ENCODE results near the gene KBTBD4. TPM values are rescaled to one million over a fixed set of nuclear protein-coding genes. Genes with fewer than 3 reads are reported as not detected.

Gene KBTBD4
- total and polyA plus RNA-seq, 2 of the 8 experiments (the other 6 are each of a cell fraction or from before 2014, with no cell fraction given): 12.0 to 19.5 TPM

DNA sequence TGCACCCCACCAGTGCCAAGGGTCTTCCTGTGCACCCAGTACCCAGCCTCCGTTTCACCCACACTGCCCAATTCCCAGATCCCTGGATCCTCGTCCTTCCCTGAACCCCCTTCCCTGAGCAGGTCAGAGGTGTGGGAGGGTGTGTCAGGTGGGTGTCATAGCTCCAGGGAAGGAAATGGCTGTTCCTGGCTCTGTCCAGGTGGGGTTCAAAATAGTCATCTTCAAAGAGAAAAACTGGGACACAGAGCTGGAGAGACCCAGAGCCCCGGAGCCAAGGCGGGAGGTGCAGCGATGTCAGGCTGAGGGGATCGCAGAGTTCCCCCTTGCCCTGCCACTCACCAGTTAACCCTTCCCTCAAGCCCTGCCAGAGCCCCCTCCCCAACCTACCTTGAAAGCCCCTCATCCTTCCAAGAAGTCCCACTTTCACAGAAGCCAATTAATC lies 14.7 kb upstream of the KBTBD4 start:
- Histone ChIP-seq H2BK12ac (ENCODE audit: low read depth, low read length) (peak overlapping the region; percentile 46; the same call in 1 of the 2 replicates), H3K23me2 (ENCODE audit: low read depth, low read length) (peaks cover 2% of the 10 kb centered on the region; the same call in 1 of the 2 replicates), H3K27me3 (replicated peaks in 1 of 4; ENCODE audit: control insufficient read depth in 3 of 4, extremely low read depth in 1 of 4, insufficient read depth in 3 of 4, low read length in 3 of 4) (peaks cover 0 to 32% (median 26%) of the 10 kb centered on the region in 4 experiments; a peak in 6 of 7 replicates), H4K91ac (replicated peaks; ENCODE audit: insufficient read length, low read length) (no peak overlapping the region), H2BK15ac (ENCODE audit: low read length) (no peak overlapping the region), H2BK5ac (ENCODE audit: low read depth, low read length) (no peak overlapping the region), H3K4me2 (ENCODE audit: insufficient read depth in 1 of 2, low read depth in 2 of 2, low read length in 2 of 2) (peak overlapping the region; percentile 66 to 69), H3K4me3 (ENCODE audit: extremely low read depth in 1 of 4, insufficient read depth in 2 of 4, low read depth in 3 of 4, low read length in 4 of 4) (peak overlapping the region; percentile 49 to 94 (median 63)), H2BK20ac (ENCODE audit: low read length) (0 out of 2 replicates have a peak overlapping the region, but pooled peaks have one; percentile 9), H3K18ac (ENCODE audit: extremely low read depth, low read length) (no peak overlapping the region), H3K14ac (ENCODE audit: insufficient read length) (no peak overlapping the region), H3K9me3 (ENCODE audit: insufficient read depth in 2 of 2, low read depth in 1 of 2, low read length in 1 of 2) (no peaks in the 10 kb centered on the region), H3K79me1 (ENCODE audit: low read depth, low read length) (no peaks in the 10 kb centered on the region), H3K4ac (replicated peaks; ENCODE audit: insufficient read length, low read depth, low read length) (no peak overlapping the region), H3K79me2 (ENCODE audit: control insufficient read depth in 1 of 2, insufficient read depth in 2 of 2, low read length in 2 of 2) (no peaks in the 10 kb centered on the region), H4K8ac (ENCODE audit: extremely low read depth, insufficient read depth, low read length) (no peak overlapping the region), H3K23ac (ENCODE audit: insufficient read length) (no peak overlapping the region), H2BK120ac (replicated peaks; ENCODE audit: low read depth, low read length) (no peak overlapping the region), H3K4me1 (replicated peaks in 1 of 4; ENCODE audit: control insufficient read depth in 3 of 4, insufficient read depth in 4 of 4, low read length in 3 of 4) (peaks cover 3 to 8% (median 4%) of the 10 kb centered on the region in 4 experiments; a peak in 6 of 7 replicates), H2AFZ (ENCODE audit: low read length) (peak overlapping the region; percentile 37), H4K20me1 (replicated peaks in 1 of 2; ENCODE audit: control insufficient read depth in 1 of 2, insufficient read depth in 2 of 2, low read length in 2 of 2) (no peaks in the 10 kb centered on the region), H2AK5ac (ENCODE audit: low read depth, low read length) (no peak overlapping the region), H3K27ac (ENCODE audit: low read depth, low read length) (no peak overlapping the region), H3K9ac (replicated peaks in 1 of 4; ENCODE audit: extremely low read depth in 1 of 4, low read depth in 3 of 4, low read length in 3 of 4) (peak overlapping the region in 1 of 4 experiments; percentile 8; a peak in 1 of 7 replicates), H3K36me3 (ENCODE audit: control insufficient read depth in 2 of 4, insufficient read depth in 4 of 4, low read length in 3 of 4) (no peaks in the 10 kb centered on the region), H3K56ac (replicated peaks; ENCODE audit: insufficient read length, low read depth, low read length) (no peak overlapping the region), H4K5ac (ENCODE audit: insufficient read length, low read depth, low read length) (no peak overlapping the region)
- ChIA-PET POLR2A (ENCODE audit: partially characterized antibody) (interaction anchor here (0.6 to 5.1 kb wide), 10 partner anchors 8 to 174 kb away, joined by 3 to 42 read pairs (median 8); partner anchors contain the start of genes FAM180B, KBTBD4, NDUFS3 and PTPMT1), CTCF (ENCODE audit: partially characterized antibody) (interaction anchor here (0.5 to 2.6 kb wide), 4 partner anchors 16 to 259 kb away, joined by 3 to 9 read pairs (median 5); no protein-coding TSS in a partner anchor)
- no peak for FAIRE-seq
- TF ChIP-seq EZH2 (IDR thresholded peaks at IDR 0.05; ENCODE audit: low read depth, low read length, severe bottlenecking) (peak; percentile 38), SUZ12 (IDR thresholded peaks at IDR 0.05; ENCODE audit: low read length) (peak; percentile 42; the same call in 1 of the 2 replicates), NANOG (IDR thresholded peaks at IDR 0.05; ENCODE audit: insufficient read depth, low read depth, low read length, poor library complexity, severe bottlenecking) (no peak), CTBP2 (IDR thresholded peaks at IDR 0.05; ENCODE audit: borderline replicate concordance, insufficient read depth, insufficient read length, low read length) (no peak), NRF1 (IDR thresholded peaks at IDR 0.05; ENCODE audit: low read depth, low read length) (no peak), BACH1 (IDR thresholded peaks at IDR 0.05; ENCODE audit: low read length) (no peak)
- 14% methylated on average over 6 of the region's 6 CpGs; no CpG with 5 or more reads in 1 of the 2 experiments for WGBS, 2 experiments (ENCODE audit: extremely low coverage in 1 of 2, insufficient coverage in 1 of 2, insufficient read length in 1 of 2, insufficient replicate concordance in 2 of 2, low coverage in 1 of 2, low lambda C conversion rate in 2 of 2, missing lambda C conversion rate in 1 of 2)
- no peak for DNase-seq (ENCODE audit: low read depth in 1 of 2, low spot score in 2 of 2)
